GM18873 (cell line): ENCODE data around the gene TTLL11.
"Not testable (repeated sequence)": the region's sequence is repeated elsewhere in the genome, so short reads cannot be mapped to it uniquely, and the experiment has no call there.

ENCODE experiments used
- ATAC-seq: cut with Tn5 transposase; IDR thresholded peaks from one replicate; pipeline ENCODE4 v1.9.1; 2021; ENCODE audit warnings: mild to moderate bottlenecking, moderate library complexity, moderate number of reproducible peaks; ENCODE audit not compliant: unreplicated experiment, low FRiP score

The TTLL11 gene

GRCh38 chr9:121917375-121918335 lies 175.5 kb downstream of the TTLL11 start:
- no peak for ATAC-seq

GRCh38 chr9:121915304-121915625 lies 177.8 kb downstream of the TTLL11 start:
- ATAC-seq = no peak

- no peak for ATAC-seq
Measured at GRCh38 chr9:121914604-121915303, 178.4 kb downstream of the TTLL11 start.

DNA sequence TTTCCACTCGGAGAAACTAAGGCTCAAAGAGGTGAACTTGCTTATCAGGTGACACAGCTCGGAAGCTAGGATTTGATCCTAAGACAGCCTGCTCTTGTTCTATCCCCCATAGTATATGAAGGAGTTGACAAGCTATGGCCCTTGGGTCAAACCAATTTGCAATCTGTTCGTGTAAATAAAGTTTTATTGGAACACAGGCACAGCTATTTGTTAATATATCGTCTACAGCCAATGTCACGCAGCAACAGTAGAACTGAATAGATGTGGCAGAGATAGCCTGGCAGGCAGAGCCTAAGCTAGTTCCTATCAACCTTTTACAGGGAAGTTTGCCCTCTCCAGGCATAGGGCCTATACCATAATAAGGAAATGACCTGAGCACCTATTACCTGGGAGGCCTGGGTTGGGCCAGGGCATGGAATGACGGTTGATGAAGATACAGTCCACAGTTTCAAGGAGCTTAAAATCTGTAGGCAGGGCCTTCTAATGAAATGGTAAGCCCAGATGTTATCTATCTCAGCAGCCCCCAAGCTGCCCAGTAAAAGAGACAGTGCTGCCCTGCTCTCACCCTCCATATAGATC lies 179.0 kb downstream of the TTLL11 start:
- no peak for ATAC-seq

GRCh38 chr9:121912812-121913627 lies 180.1 kb downstream of the TTLL11 start:
- no peak for ATAC-seq

- ATAC-seq = no peak
Measured at GRCh38 chr9:121910491-121911040, 182.5 kb downstream of the TTLL11 start.

GRCh38 chr9:121909111-121909510 lies 184.0 kb downstream of the TTLL11 start:
- ATAC-seq = no peak

- no peak for ATAC-seq
Measured at GRCh38 chr9:121906074-121906870, 186.8 kb downstream of the TTLL11 start.

- ATAC-seq = no peak
Measured at GRCh38 chr9:121902461-121903135, 190.5 kb downstream of the TTLL11 start.

GRCh38 chr9:121901616-121902015 lies 191.5 kb downstream of the TTLL11 start:
- no peak for ATAC-seq

GRCh38 chr9:121900163-121900562 lies 192.9 kb downstream of the TTLL11 start:
- ATAC-seq = no peak

DNA sequence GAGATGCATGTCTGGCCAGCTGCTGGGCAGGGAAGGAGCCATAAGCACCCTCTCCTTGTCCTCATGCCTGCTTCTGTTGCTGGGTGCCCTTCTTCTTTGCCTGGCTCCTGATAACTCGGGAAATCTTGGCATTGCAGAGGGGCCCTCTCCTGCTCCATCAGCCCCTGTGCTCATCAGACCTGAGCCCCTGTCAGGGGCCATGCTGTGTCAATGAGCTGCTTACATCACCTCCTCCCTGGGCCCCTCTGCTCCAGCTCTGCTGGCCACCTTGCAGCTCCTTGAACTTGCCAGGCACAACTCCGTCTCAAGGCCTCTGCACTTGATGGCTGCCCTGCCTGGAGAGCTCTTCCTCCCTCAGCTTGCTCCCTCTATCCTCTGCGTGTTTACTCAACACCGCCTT lies 194.3 kb downstream of the TTLL11 start:
- ATAC-seq = no peak

- no peak for ATAC-seq
Measured at GRCh38 chr9:121897140-121897539, 196.0 kb downstream of the TTLL11 start.

DNA sequence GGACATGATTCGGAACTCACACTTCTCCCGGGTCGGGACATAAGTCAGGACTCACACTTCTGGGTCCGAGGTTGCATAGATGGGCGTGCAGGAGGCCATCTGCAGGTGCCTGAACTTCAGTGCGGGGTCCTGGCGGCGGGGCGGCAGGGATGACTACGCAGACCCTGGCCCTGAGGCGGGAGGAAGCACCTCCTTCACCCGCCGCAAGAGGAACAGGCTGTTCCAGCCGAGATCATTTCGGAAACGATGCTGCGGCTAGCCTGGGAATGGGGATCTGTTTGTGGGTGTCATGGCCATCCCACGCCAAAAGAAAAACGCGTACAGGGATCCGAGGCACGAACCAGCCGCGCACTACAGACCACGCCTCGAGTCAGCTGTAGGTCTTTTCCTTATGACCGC lies 196.6 kb downstream of the TTLL11 start:
- ATAC-seq = no peak

GRCh38 chr9:121895818-121896544 lies 197.1 kb downstream of the TTLL11 start:
- no peak for ATAC-seq

- ATAC-seq = no peak
Measured at GRCh38 chr9:121895358-121895757, 197.8 kb downstream of the TTLL11 start.

DNA sequence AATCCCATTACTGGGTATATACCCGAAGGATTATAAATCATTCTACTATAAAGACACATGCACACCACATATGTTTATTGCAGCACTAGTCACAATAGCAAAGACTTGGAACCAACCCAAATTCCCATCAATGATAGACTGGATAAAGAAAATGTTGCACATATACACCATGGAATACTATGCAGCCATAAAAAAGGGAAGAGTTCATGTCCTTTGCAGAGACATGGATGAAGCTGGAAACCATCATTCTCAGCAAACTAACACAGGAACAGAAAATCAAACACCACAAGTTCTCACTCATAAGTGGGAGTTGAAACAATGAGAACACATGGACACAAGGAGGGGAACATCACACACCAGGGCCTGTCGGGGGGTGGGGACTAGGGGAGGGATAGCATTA lies 198.7 kb downstream of the TTLL11 start:
- ATAC-seq = not testable (repeated sequence)

GRCh38 chr9:121893786-121894185 lies 199.3 kb downstream of the TTLL11 start:
- ATAC-seq = no peak
